Measurements from ENCODE around the gene CYP2U1.

DNA sequence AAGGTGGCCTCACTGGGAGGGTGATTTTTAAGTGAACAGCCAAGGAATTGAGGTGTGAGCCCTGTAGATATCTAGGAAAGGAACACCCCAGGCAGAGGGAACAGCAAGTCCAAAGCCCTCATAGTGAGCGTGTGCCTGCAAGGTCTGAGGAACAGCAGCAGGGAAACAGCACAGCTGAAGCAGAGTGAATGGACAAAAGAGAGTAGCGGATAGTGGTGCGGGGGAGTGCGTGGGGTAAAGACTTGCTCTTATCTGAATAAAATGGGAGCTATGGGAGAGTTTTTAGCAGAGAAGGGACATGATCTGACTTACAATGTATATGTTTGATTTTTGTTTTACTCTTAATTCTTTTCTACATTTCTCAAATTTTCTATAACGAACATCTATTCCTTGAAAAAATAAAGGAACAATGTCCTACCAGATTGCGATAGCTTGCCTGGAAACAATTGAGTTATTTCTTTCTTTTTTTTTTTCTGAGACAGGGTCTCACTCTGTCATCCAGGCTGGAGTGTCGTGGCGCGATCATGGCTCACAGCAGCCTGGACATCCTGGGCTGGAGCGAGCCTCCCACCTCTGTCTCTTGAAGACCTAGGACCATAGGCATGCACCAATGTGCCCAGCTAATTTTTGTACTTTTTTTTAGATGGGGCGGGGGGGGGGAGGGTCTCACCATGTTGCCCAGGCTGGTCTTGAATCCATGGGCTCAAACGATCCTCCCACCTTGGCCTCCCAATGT is 38.9 kb downstream of the CYP2U1 start:
- TF ChIP-seq POLR2A (IDR thresholded peaks at IDR 0.05; ENCODE audit: low read depth, low read length) (no peak), CEBPB (IDR thresholded peaks at IDR 0.05; ENCODE audit: low read depth, low read length) (no peak), CHD1 (IDR thresholded peaks at IDR 0.05; ENCODE audit: low read depth, low read length) (no peak), RAD21 (IDR thresholded peaks at IDR 0.05; ENCODE audit: low read length) (no peak), FOS (IDR thresholded peaks at IDR 0.05; ENCODE audit: low read depth, low read length) (no peak), MXI1 (IDR thresholded peaks at IDR 0.05; ENCODE audit: borderline replicate concordance, low read depth, low read length) (no peak), SMC3 (IDR thresholded peaks at IDR 0.05; ENCODE audit: low read depth, low read length) (no peak), MAZ (IDR thresholded peaks at IDR 0.05; ENCODE audit: borderline replicate concordance, low read depth, low read length) (no peak), BHLHE40 (IDR thresholded peaks at IDR 0.05; ENCODE audit: low read depth, low read length) (no peak), MAFK (IDR thresholded peaks at IDR 0.05; ENCODE audit: low read depth, low read length) (no peak)
- TF ChIP-seq, protein P1, sequence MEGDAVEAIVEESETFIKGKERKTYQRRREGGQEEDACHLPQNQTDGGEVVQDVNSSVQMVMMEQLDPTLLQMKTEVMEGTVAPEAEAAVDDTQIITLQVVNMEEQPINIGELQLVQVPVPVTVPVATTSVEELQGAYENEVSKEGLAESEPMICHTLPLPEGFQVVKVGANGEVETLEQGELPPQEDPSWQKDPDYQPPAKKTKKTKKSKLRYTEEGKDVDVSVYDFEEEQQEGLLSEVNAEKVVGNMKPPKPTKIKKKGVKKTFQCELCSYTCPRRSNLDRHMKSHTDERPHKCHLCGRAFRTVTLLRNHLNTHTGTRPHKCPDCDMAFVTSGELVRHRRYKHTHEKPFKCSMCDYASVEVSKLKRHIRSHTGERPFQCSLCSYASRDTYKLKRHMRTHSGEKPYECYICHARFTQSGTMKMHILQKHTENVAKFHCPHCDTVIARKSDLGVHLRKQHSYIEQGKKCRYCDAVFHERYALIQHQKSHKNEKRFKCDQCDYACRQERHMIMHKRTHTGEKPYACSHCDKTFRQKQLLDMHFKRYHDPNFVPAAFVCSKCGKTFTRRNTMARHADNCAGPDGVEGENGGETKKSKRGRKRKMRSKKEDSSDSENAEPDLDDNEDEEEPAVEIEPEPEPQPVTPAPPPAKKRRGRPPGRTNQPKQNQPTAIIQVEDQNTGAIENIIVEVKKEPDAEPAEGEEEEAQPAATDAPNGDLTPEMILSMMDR (conservative IDR thresholded peaks at IDR 0.05; ENCODE audit: low read depth, low read length), result no peak
- TF ChIP-seq, protein P2, sequence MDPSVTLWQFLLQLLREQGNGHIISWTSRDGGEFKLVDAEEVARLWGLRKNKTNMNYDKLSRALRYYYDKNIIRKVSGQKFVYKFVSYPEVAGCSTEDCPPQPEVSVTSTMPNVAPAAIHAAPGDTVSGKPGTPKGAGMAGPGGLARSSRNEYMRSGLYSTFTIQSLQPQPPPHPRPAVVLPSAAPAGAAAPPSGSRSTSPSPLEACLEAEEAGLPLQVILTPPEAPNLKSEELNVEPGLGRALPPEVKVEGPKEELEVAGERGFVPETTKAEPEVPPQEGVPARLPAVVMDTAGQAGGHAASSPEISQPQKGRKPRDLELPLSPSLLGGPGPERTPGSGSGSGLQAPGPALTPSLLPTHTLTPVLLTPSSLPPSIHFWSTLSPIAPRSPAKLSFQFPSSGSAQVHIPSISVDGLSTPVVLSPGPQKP (IDR thresholded peaks at IDR 0.05; ENCODE audit: borderline replicate concordance, low read depth, low read length), result no peak
- TF ChIP-seq, protein P3, sequence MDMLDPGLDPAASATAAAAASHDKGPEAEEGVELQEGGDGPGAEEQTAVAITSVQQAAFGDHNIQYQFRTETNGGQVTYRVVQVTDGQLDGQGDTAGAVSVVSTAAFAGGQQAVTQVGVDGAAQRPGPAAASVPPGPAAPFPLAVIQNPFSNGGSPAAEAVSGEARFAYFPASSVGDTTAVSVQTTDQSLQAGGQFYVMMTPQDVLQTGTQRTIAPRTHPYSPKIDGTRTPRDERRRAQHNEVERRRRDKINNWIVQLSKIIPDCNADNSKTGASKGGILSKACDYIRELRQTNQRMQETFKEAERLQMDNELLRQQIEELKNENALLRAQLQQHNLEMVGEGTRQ (IDR thresholded peaks at IDR 0.05; ENCODE audit: low read depth, low read length), result no peak
